H9 (cell line): ENCODE measurements around the gene RASA3. TPM values are rescaled to one million over a fixed set of nuclear protein-coding genes. Genes with fewer than 3 reads are reported as not detected.
A peak's percentile ranks its signal among the peaks of the same experiment; 100 is the strongest.

Experiments
- DNase-seq: peaks from one replicate; pipeline ENCODE4 v3.0.0-alpha.2; 2017
- H2AFZ ChIP-seq: one replicate; pipeline ENCODE4 v1.6.1; 2013; ENCODE audit warnings: mild to moderate bottlenecking, low read length, control low read depth, moderate library complexity
- H2AK5ac ChIP-seq: 2 replicates; pipeline ENCODE4 v1.6.1; 2013; ENCODE audit warnings: low read length, control low read depth, mixed read lengths; ENCODE audit not compliant: insufficient read length
- H2BK120ac ChIP-seq: one replicate; pipeline ENCODE4 v1.6.1; 2013; ENCODE audit warnings: low read depth, mild to moderate bottlenecking, low read length, control low read depth, inconsistent platforms; ENCODE audit not compliant: poor library complexity, severe bottlenecking
- H2BK12ac ChIP-seq: 2 replicates; pipeline ENCODE4 v1.6.1; 2013; ENCODE audit warnings: low read length, control low read depth, mixed read lengths, low read depth; ENCODE audit not compliant: insufficient read length
- H2BK15ac ChIP-seq: 2 replicates; pipeline ENCODE4 v1.6.1; 2013; ENCODE audit warnings: low read depth, low read length, control low read depth
- H2BK20ac ChIP-seq: one replicate; pipeline ENCODE4 v1.6.1; 2013; ENCODE audit warnings: low read depth, mild to moderate bottlenecking, low read length, control low read depth, inconsistent platforms; ENCODE audit not compliant: poor library complexity, severe bottlenecking
- H2BK5ac ChIP-seq: 2 replicates; pipeline ENCODE4 v1.6.1; 2013; ENCODE audit warnings: low read length, control low read depth, mixed read lengths; ENCODE audit not compliant: insufficient read length
- H3K14ac ChIP-seq: 2 replicates; pipeline ENCODE4 v1.6.1; 2013; ENCODE audit warnings: low read length, control low read depth; ENCODE audit not compliant: insufficient read depth
- H3K18ac ChIP-seq: 2 replicates; pipeline ENCODE4 v1.6.1; 2013; ENCODE audit warnings: low read depth, mild to moderate bottlenecking, mixed read lengths, low read length, control low read depth; ENCODE audit not compliant: insufficient read length
- H3K23ac ChIP-seq: 2 replicates; pipeline ENCODE4 v1.6.1; 2013; ENCODE audit warnings: low read length, control low read depth, mixed read lengths, low read depth; ENCODE audit not compliant: insufficient read length
- H3K23me2 ChIP-seq: 2 replicates; pipeline ENCODE4 v1.6.1; 2013; ENCODE audit warnings: low read depth, mild to moderate bottlenecking, mixed read lengths, low read length, control low read depth; ENCODE audit not compliant: insufficient read length, poor library complexity, severe bottlenecking
- H3K27ac ChIP-seq: 2 replicates; pipeline ENCODE4 v1.5.1; 2013; ENCODE audit warnings: low read length, control low read depth, mixed read lengths, low read depth; ENCODE audit not compliant: insufficient read length
- H3K27me3 ChIP-seq: 2 replicates; pipeline ENCODE4 v1.6.1; 2013; ENCODE audit warnings: low read length, control low read depth, inconsistent platforms; ENCODE audit not compliant: insufficient read depth
- H3K4ac ChIP-seq: 2 replicates; pipeline ENCODE4 v1.6.1; 2013; ENCODE audit warnings: low read depth, mild to moderate bottlenecking, control low read depth, inconsistent platforms, low read length, moderate library complexity
- H3K4me1 ChIP-seq: 2 replicates; pipeline ENCODE4 v1.6.1; 2013; ENCODE audit warnings: low read length, control low read depth, inconsistent platforms; ENCODE audit not compliant: insufficient read depth
- H3K4me2 ChIP-seq: 2 replicates; pipeline ENCODE4 v1.6.1; 2013; ENCODE audit warnings: low read length, control low read depth, mixed read lengths; ENCODE audit not compliant: insufficient read length, insufficient read depth
- H3K56ac ChIP-seq: 2 replicates; pipeline ENCODE4 v1.6.1; 2013; ENCODE audit warnings: low read depth, mild to moderate bottlenecking, mixed read lengths, low read length, control low read depth; ENCODE audit not compliant: insufficient read length
- H3K79me1 ChIP-seq: 2 replicates; pipeline ENCODE4 v1.6.1; 2013; ENCODE audit warnings: low read depth, mild to moderate bottlenecking, moderate library complexity, low read length, control low read depth, inconsistent platforms; ENCODE audit not compliant: insufficient read depth, poor library complexity, severe bottlenecking
- H3K79me2 ChIP-seq: 2 replicates; pipeline ENCODE4 v1.6.1; 2013; ENCODE audit warnings: low read length, control low read depth, inconsistent platforms; ENCODE audit not compliant: insufficient read depth
- H3K9ac ChIP-seq: 2 replicates; pipeline ENCODE4 v1.6.1; 2013; ENCODE audit warnings: low read length, control low read depth, mixed read lengths; ENCODE audit not compliant: insufficient read length; ENCODE audit errors: extremely low read depth
- H3K9me3 ChIP-seq: one replicate; pipeline ENCODE4 v1.6.1; 2013; ENCODE audit warnings: low read depth, low read length, inconsistent platforms; ENCODE audit not compliant: control insufficient read depth
- H3T11ph ChIP-seq: one replicate; pipeline ENCODE4 v1.6.1; 2013; ENCODE audit warnings: mild to moderate bottlenecking, low read length, control low read depth, inconsistent platforms
- H4K20me1 ChIP-seq: one replicate; pipeline ENCODE4 v1.6.1; 2013; ENCODE audit not compliant: control insufficient read depth, insufficient read length, insufficient read depth
- H4K5ac ChIP-seq: 2 replicates; pipeline ENCODE4 v1.6.1; 2013; ENCODE audit warnings: low read depth, mild to moderate bottlenecking, mixed read lengths, low read length, control low read depth; ENCODE audit not compliant: insufficient read length
- H4K8ac ChIP-seq: replicated peaks from 2 replicates; pipeline ENCODE4 v1.6.1; 2013; ENCODE audit warnings: low read length, control low read depth, mixed read lengths, low read depth; ENCODE audit not compliant: insufficient read length
- H4K91ac ChIP-seq: 2 replicates; pipeline ENCODE4 v1.6.1; 2013; ENCODE audit warnings: low read depth, mild to moderate bottlenecking, moderate library complexity, mixed read lengths, low read length, control low read depth; ENCODE audit not compliant: insufficient read length
- H3K27ac Mint-ChIP-seq, 3 experiments: 2 replicates in 2 of 3; 3 replicates in 1 of 3; pipeline ENCODE4 v1.8.0; 2020 to 2021; ENCODE audit warnings: mixed read lengths in 3 of 3, mild to moderate bottlenecking in 1 of 3, moderate library complexity in 1 of 3
- H3K27me3 Mint-ChIP-seq: 2 replicates; pipeline ENCODE4 v1.8.0; 2021; ENCODE audit warnings: low read depth, mild to moderate bottlenecking, moderate library complexity, mixed read lengths
- H3K36me3 Mint-ChIP-seq, 3 experiments: 2 replicates in 2 of 3; 3 replicates in 1 of 3; pipeline ENCODE4 v1.8.0; 2020 to 2021; ENCODE audit warnings: low read depth in 3 of 3, mixed read lengths in 3 of 3; ENCODE audit not compliant: insufficient read depth in 1 of 3
- H3K4me1 Mint-ChIP-seq, 2 experiments: 2 replicates each; pipeline ENCODE4 v1.8.0; 2020; ENCODE audit warnings: mixed read lengths in 2 of 2
- H3K4me3 Mint-ChIP-seq, 2 experiments: 2 replicates in 1 of 2; 3 replicates in 1 of 2; pipeline ENCODE4 v1.8.0; 2020 to 2021; ENCODE audit warnings: mild to moderate bottlenecking in 2 of 2, mixed read lengths in 2 of 2, moderate library complexity in 1 of 2
- H3K9me3 Mint-ChIP-seq, 2 experiments: 2 replicates in 1 of 2; 3 replicates in 1 of 2; pipeline ENCODE4 v1.8.0; 2020; ENCODE audit warnings: mild to moderate bottlenecking in 2 of 2, mixed read lengths in 2 of 2, moderate library complexity in 1 of 2
- CTCF ChIP-seq: fragments of 200-600 bp; sonication (generic); conservative IDR thresholded peaks from 3 replicates; pipeline ENCODE4 v1.8.0; 2021; ENCODE audit warnings: antibody characterized with exemption, mild to moderate bottlenecking
- WGBS: extraction: QIAGEN DNeasy Blood & Tissue Kit; methylation state at CpG from one replicate; pipeline ENCODE4 v1.1.7; 2013; ENCODE audit warnings: missing lambda C conversion rate, low lambda C conversion rate, mixed read lengths; ENCODE audit not compliant: insufficient read length; ENCODE audit errors: extremely low coverage; 5-methylcytosine and 5-hydroxymethylcytosine counted together
- total RNA-seq: library from RNA; stranded (reverse); gene quantifications from 2 replicates; pipeline ENCODE4 v1.2.1, GENCODE V29; 2021

Gene RASA3
- total RNA-seq, 1 experiment from 2014 or later = 12.3 TPM

- Histone ChIP-seq H3K4me1 (peaks cover 5% of the 10 kb centered on the region; the same call in 1 of the 2 replicates), H3K27ac (no peak overlapping the region)
- no peak for TF ChIP-seq CTCF
These were observed 4.1 kb downstream of the RASA3 start for GRCh38 chr13:114128348-114128623.

More at GRCh38 chr13:114128348-114128623, 4.1 kb downstream of the RASA3 start:
- no peaks in the 10 kb centered on the region for H3K9me3 ChIP-seq
- WGBS = no CpG with 5 or more reads among the region's 5 CpGs
- no peak overlapping the region for H2BK15ac ChIP-seq
- no peak overlapping the region for H3K4ac ChIP-seq
- no peak overlapping the region for H2BK12ac ChIP-seq
- no peak overlapping the region for H2BK120ac ChIP-seq
- H2AK5ac ChIP-seq = no peak overlapping the region
- H3K4me3 Mint-ChIP-seq = no peak overlapping the region; a peak in 1 of 5 replicates
- peaks cover 3% of the 10 kb centered on the region for H3K79me1 ChIP-seq
- peak overlapping the region; percentile 60; the same call in 1 of the 2 replicates for H3K14ac ChIP-seq
- peaks cover 10% of the 10 kb centered on the region for H3K23me2 ChIP-seq
- no peak overlapping the region for H3K9ac ChIP-seq
- peaks cover 43% of the 10 kb centered on the region in 2 experiments for H3K4me1 Mint-ChIP-seq
- H3K27me3 ChIP-seq = no peaks in the 10 kb centered on the region
- peaks cover 0 to 3% (median 0%) of the 10 kb centered on the region in 3 experiments; a peak in 2 of 7 replicates for H3K36me3 Mint-ChIP-seq
- H4K91ac ChIP-seq = peak overlapping the region; percentile 41
- H2BK5ac ChIP-seq = no peak overlapping the region
- H2BK20ac ChIP-seq = no peak overlapping the region
- peaks cover 18% of the 10 kb centered on the region for H3K27me3 Mint-ChIP-seq
- H3K18ac ChIP-seq = no peak overlapping the region
- H4K8ac ChIP-seq = no peak overlapping the region
- H3K27ac Mint-ChIP-seq = peak overlapping the region in 1 of 3 experiments; percentile 28; a peak in 1 of 7 replicates
- no peak overlapping the region for H3T11ph ChIP-seq
- peaks cover 13% of the 10 kb centered on the region; the same call in 1 of the 2 replicates for H3K79me2 ChIP-seq
- no peak overlapping the region for H3K4me2 ChIP-seq
- no peak overlapping the region for H4K5ac ChIP-seq
- peaks cover 0 to 3% of the 10 kb centered on the region in 2 experiments; a peak in 1 of 5 replicates for H3K9me3 Mint-ChIP-seq
- no peak for DNase-seq
- no peak overlapping the region for H3K23ac ChIP-seq
- H3K56ac ChIP-seq = no peak overlapping the region
- no peak overlapping the region for H2AFZ ChIP-seq
- no peaks in the 10 kb centered on the region for H4K20me1 ChIP-seq
